GM18909 (cell line): ENCODE data around the gene BMI1.
"Not testable (repeated sequence)": the region's sequence is repeated elsewhere in the genome, so short reads cannot be mapped to it uniquely, and the experiment has no call there.

Experiments used
- ATAC-seq: cut with Tn5 transposase; IDR thresholded peaks from one replicate; pipeline ENCODE4 v1.9.1; 2021; ENCODE audit warnings: mild to moderate bottlenecking; ENCODE audit not compliant: unreplicated experiment, poor library complexity

BMI1 gene

GRCh38 chr10:22338185-22338900 lies 17.4 kb downstream of the BMI1 start:
- ATAC-seq = no peak

GRCh38 chr10:22338931-22339330 lies 18.0 kb downstream of the BMI1 start:
- ATAC-seq = no peak

GRCh38 chr10:22339761-22340328 lies 18.9 kb downstream of the BMI1 start:
- no peak for ATAC-seq

GRCh38 chr10:22340329-22341189 lies 19.7 kb downstream of the BMI1 start:
- peak; percentile 58 for ATAC-seq

GRCh38 chr10:22341190-22341925 lies 20.5 kb downstream of the BMI1 start:
- ATAC-seq = peak; percentile 15

GRCh38 chr10:22341926-22342196 lies 21.0 kb downstream of the BMI1 start:
- no peak for ATAC-seq

GRCh38 chr10:22342421-22342820 lies 21.5 kb downstream of the BMI1 start:
- no peak for ATAC-seq

- ATAC-seq = no peak
Measured at GRCh38 chr10:22343731-22344130, 22.8 kb downstream of the BMI1 start.

GRCh38 chr10:22344249-22344648 lies 23.4 kb downstream of the BMI1 start:
- ATAC-seq = no peak

- no peak for ATAC-seq
Measured at GRCh38 chr10:22344781-22345300, 23.9 kb downstream of the BMI1 start.

- ATAC-seq = no peak
Measured at GRCh38 chr10:22345301-22346095, 24.6 kb downstream of the BMI1 start, which contains the start of gene SPAG6. Gene SPAG6 (plus strand): TSS chr10:22345496. CDS start chr10:22345612, 116 bp downstream.

- no peak for ATAC-seq
Measured at GRCh38 chr10:22346096-22346661, 25.3 kb downstream of the BMI1 start.

GRCh38 chr10:22349755-22350154 lies 28.9 kb downstream of the BMI1 start:
- no peak for ATAC-seq

- no peak for ATAC-seq
Measured at GRCh38 chr10:22351131-22351703, 30.3 kb downstream of the BMI1 start.

GRCh38 chr10:22356324-22356873 lies 35.5 kb downstream of the BMI1 start:
- no peak for ATAC-seq

- not testable (repeated sequence) for ATAC-seq
Measured at GRCh38 chr10:22357770-22358169, 36.9 kb downstream of the BMI1 start.

GRCh38 chr10:22363305-22363704 lies 42.4 kb downstream of the BMI1 start:
- no peak for ATAC-seq

GRCh38 chr10:22364407-22365140 lies 43.7 kb downstream of the BMI1 start:
- ATAC-seq = no peak
